Astrocyte of the cerebellum (primary cell): ENCODE data around the gene PARVB.
"Not testable (repeated sequence)": the region's sequence is repeated elsewhere in the genome, so short reads cannot be mapped to it uniquely, and the experiment has no call there.

Experiments used
- DNase-seq: peaks from one replicate; pipeline ENCODE4 v3.0.0-alpha.2; 2011; ENCODE audit warnings: low read depth
- H3K4me3 ChIP-seq: 2 replicates; pipeline ENCODE4 v1.5.1; 2011; ENCODE audit warnings: mild to moderate bottlenecking, low read depth, low read length, moderate library complexity
- in situ Hi-C: cut with HindIII; loops from 2 replicates; pipeline ENCODE4 v1.10.0; 2017; ENCODE audit warnings: low sequenced_read_pairs
- TF ChIP-seq, protein P1 (sequence below): IDR thresholded peaks from 2 replicates; pipeline ENCODE4 v1.5.1; 2012; ENCODE audit warnings: low read length, low read depth, moderate library complexity, mild to moderate bottlenecking; ENCODE audit errors: missing control alignments

The PARVB gene

DNA sequence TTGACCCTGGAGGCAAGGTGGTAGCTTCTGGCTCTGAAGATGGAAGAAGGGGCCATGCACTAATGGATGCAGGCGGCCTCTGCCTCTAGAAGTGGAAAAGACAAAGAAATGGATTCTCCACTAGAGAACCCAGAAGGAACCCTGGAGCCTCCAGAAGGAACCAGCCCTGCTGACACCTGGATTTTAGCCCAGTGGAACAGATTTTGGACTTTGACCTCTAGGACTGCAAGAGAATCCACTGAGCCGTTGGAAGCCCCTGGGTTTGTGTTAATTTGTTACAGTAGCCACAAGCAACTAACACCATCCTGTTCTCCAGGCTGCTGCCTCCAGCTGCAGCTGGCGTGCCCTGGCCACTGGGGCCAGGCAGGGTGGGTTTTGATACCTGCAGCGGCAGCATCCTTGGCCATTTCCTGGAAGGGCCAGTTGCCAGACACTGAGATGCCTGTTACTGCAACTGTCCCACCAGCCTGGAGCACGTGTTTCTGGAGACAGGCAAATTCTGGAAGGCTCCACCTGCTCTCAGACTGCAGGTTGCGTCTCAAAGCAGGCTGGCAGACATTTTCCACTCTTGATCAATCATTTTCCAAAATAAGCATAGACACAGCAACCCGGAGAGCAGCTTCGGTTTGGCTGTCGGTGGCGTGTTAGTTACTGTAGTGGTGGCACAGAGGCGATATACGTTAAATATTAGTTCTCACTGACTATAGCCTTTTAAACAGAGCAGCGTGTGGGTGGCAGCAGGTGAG lies 79.8 kb downstream of the PARVB start:
- TF ChIP-seq, protein P1, sequence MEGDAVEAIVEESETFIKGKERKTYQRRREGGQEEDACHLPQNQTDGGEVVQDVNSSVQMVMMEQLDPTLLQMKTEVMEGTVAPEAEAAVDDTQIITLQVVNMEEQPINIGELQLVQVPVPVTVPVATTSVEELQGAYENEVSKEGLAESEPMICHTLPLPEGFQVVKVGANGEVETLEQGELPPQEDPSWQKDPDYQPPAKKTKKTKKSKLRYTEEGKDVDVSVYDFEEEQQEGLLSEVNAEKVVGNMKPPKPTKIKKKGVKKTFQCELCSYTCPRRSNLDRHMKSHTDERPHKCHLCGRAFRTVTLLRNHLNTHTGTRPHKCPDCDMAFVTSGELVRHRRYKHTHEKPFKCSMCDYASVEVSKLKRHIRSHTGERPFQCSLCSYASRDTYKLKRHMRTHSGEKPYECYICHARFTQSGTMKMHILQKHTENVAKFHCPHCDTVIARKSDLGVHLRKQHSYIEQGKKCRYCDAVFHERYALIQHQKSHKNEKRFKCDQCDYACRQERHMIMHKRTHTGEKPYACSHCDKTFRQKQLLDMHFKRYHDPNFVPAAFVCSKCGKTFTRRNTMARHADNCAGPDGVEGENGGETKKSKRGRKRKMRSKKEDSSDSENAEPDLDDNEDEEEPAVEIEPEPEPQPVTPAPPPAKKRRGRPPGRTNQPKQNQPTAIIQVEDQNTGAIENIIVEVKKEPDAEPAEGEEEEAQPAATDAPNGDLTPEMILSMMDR = no peak
- in situ Hi-C loops = no loop called here

DNA sequence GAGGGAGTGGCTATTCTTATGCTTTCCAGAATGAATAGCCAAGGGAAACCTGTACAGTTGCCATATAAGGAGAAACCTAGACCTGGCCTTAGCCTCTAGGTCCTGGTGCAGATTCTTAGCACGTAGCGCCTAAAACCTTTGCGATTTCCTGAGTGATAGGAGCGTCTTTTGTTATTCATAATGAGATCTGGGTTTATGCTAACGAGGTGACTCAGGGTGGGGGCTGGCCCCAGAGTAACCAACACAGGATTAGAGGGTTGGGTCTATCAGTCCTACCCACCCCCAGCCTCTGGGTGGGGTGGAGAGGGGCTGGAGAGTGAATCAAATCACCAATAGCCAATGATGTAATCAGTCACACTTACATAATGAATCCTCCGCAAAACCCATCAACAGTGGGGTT lies 83.2 kb downstream of the PARVB start:
- in situ Hi-C loops = no loop called here

More for the DNA sequence above, 79.8 kb downstream of the PARVB start:
- no peak for DNase-seq
- no peak overlapping the region for H3K4me3 ChIP-seq

DNA sequence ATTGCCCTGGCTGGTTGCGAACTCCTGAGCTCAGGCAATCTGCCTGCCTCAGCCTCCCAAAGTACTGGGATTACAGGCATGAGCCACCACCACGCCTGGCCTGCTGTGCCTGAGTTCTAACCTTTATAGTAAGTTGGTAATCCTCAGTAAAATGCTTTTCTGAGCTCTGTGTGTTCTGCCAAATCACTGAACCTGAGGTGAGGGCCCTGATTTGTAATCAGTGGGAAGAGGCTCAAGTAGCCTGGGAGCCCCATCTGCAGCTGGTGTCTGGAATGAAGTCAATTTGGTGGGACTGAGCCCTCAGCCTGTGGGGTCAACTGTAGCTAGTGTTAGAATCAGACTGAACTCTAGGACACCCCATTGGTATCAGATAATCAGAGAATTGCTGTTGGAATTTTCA lies 84.0 kb downstream of the PARVB start:
- in situ Hi-C loops = no loop called here
- TF ChIP-seq, protein P1 = no peak
- no peak overlapping the region for H3K4me3 ChIP-seq
- no peak for DNase-seq

More for the DNA sequence above, 83.2 kb downstream of the PARVB start:
- no peak overlapping the region for H3K4me3 ChIP-seq
- no peak for DNase-seq
- TF ChIP-seq, protein P1 = no peak

DNA sequence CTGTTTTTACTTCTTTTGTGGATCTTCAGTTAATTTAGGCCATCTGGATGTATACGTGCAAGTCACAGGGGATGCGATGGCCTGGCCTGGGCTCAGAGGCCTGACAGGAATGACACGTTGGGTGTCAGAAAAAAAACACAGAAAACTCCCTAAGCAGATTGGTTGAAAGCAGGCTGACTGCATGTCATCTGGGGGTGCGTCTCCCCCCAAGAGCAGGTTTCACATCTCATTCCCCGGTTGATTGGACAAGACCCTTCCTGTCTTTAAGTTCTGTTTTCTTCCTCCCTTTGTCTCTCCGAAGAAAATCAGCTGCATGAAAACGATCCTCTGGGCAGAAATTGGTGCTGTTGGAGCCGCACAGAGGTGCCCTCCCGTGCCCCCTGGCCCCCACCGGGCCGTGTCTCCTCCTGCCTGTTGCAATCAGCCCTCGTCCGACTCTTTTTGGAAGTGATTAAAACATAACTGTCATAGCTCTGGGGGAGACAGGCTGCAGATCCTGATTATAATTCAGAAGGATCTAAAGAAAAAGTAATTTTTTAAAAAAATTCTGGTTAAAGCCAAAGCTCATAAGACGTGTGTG lies 84.8 kb downstream of the PARVB start:
- TF ChIP-seq, protein P1 = no peak
- H3K4me3 ChIP-seq = no peak overlapping the region
- in situ Hi-C loops = no loop called here
- DNase-seq = no peak

DNA sequence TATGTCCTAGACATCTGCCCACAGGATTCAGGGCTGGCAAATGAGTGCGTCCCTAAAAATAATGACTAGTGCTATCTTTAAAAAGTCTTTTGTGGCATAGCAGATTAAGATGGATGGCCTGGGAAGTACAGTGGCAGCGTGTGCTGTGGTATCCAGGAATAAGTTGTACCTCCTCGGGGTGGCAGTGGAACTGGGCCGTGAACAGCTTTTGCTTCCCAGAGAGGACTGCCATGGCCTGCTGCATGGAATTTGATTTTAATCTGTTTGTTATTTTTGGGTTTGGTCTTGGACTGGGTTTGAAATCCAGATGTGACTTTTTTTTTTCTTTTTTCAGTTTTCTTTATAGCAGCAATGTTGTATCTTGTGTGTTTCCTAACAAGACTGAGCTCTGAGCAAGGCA lies 85.3 kb downstream of the PARVB start:
- in situ Hi-C loops = no loop called here
- H3K4me3 ChIP-seq = no peak overlapping the region
- no peak for DNase-seq
- TF ChIP-seq, protein P1 = no peak

DNA sequence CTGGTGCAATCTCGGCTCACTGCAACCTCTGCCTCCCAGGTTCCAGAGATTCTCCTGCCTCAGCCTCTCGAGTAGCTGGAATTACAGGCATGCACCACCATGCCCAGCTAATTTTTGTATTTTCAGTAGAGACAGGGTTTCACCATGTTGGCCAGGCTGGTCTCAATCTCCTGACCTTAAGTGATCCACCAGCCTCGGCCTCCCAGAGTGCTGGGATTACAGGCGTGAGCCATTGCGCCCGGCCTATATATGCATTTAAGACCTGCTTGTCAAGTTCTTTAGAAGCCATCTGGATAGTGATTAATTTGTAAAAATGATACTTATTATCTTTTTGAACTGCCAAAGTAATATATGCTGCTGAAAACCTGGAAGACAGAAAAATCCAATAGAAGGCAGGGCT lies 86.6 kb downstream of the PARVB start:
- H3K4me3 ChIP-seq, DNase-seq, in situ Hi-C loops: not testable (repeated sequence)

DNA sequence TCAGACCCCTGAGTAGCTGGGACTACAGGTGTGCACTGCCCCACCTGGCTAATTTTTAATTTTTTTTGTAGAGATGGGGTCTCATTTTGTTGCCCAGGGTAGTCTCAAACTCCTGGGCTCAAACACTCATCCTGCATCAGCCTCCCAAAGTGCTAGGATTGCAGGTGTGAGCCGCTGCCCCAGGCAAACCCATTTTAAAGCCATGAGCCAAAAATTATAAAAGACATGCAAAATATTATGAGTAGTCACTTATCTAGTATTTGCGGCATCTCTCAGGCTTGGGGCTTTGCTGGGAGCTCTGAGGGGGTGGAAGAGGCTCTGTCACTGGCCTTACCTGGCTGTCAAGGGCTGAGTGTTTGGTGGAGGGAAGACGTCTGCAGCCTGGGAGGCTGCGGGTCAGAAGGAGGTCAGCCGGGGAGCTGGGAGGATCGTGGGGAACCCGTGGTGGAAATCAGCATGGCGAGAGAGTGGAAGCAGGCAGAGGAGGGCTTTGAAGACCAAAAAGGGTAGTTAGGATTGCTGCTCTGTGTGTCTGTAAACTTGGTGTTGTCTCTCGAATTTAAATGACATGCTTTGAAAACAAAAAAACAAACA lies 87.6 kb downstream of the PARVB start:
- in situ Hi-C loops = no loop called here
- TF ChIP-seq, protein P1 = no peak
- DNase-seq = no peak
- no peak overlapping the region for H3K4me3 ChIP-seq
